Fibroblast of peridontal ligament (primary cell): ENCODE results near the gene CCL5.
A peak's percentile ranks its signal among the peaks of the same experiment; 100 is the strongest.

ENCODE experiments used
- DNase-seq: peaks from one replicate; pipeline ENCODE4 v3.0.0-alpha.2; 2010; ENCODE audit errors: extremely low read depth

CCL5 gene

GRCh38 chr17:35879773-35880654, at the start of gene CCL5:
TSS of gene CCL5 (minus strand) at chr17:35880360.
- no peak for DNase-seq

- no peak for DNase-seq
Observed at GRCh38 chr17:35927714-35928113, 47.6 kb upstream of the CCL5 start.

- DNase-seq, result no peak
Observed at GRCh38 chr17:35923609-35924114, 43.5 kb upstream of the CCL5 start.

GRCh38 chr17:35920229-35920628, 40.1 kb upstream of the CCL5 start:
- DNase-seq, result no peak

- DNase-seq, result no peak
Observed at GRCh38 chr17:35918665-35919064, 38.5 kb upstream of the CCL5 start.

- no peak for DNase-seq
Observed at GRCh38 chr17:35917519-35918213, 37.5 kb upstream of the CCL5 start.

GRCh38 chr17:35915153-35915964, 35.2 kb upstream of the CCL5 start:
- DNase-seq, result no peak

- no peak for DNase-seq
Observed at GRCh38 chr17:35914354-35914753, 34.2 kb upstream of the CCL5 start.

GRCh38 chr17:35913609-35914008, 33.4 kb upstream of the CCL5 start:
- no peak for DNase-seq

GRCh38 chr17:35912942-35913341, 32.8 kb upstream of the CCL5 start:
- no peak for DNase-seq

- no peak for DNase-seq
Observed at GRCh38 chr17:35912339-35912912, 32.3 kb upstream of the CCL5 start.

GRCh38 chr17:35909408-35909807, 29.2 kb upstream of the CCL5 start:
- DNase-seq, result no peak

GRCh38 chr17:35907691-35908090, 27.5 kb upstream of the CCL5 start:
- no peak for DNase-seq

- DNase-seq, result no peak
Observed at GRCh38 chr17:35906926-35907637, 26.9 kb upstream of the CCL5 start.

GRCh38 chr17:35906191-35906925, 26.2 kb upstream of the CCL5 start:
- DNase-seq, result no peak

- no peak for DNase-seq
Observed at GRCh38 chr17:35903451-35903850, 23.3 kb upstream of the CCL5 start.

- DNase-seq, result peak; percentile 10
Observed at GRCh38 chr17:35901631-35902175, 21.5 kb upstream of the CCL5 start.

- no peak for DNase-seq
Observed at GRCh38 chr17:35900708-35901480, 20.7 kb upstream of the CCL5 start.

- no peak for DNase-seq
Observed at GRCh38 chr17:35900280-35900679, 20.1 kb upstream of the CCL5 start.
